HepG2 (cell line): ENCODE measurements around the gene RRAS2.

Source experiments
- JUN ChIP-seq: sonication (generic); formaldehyde crosslinking; IDR thresholded peaks from 2 replicates; pipeline ENCODE4 v1.4.0; 2020; ENCODE audit warnings: mild to moderate bottlenecking, missing genetic modification reagents
- SIN3A ChIP-seq: IDR thresholded peaks from 2 replicates; pipeline ENCODE4 v1.6.1; 2011; ENCODE audit warnings: low read depth, mild to moderate bottlenecking, control low read depth, low read length, borderline replicate concordance

GRCh38 chr11:14240221-14240620, 118.8 kb downstream of the RRAS2 start:
- no peak for TF ChIP-seq SIN3A
- TF ChIP-seq JUN = no peak
